ENCODE data around the gene PDLIM7. TPM values are rescaled to one million over a fixed set of nuclear protein-coding genes. Genes with fewer than 3 reads are reported as not detected.

Gene PDLIM7
- total and polyA plus RNA-seq, 2 donors (not counting 3 experiments of a cell fraction or from before 2014, with no cell fraction given) = 314 to 318 TPM

GRCh38 chr5:177482359-177482795, 15.0 kb downstream of the PDLIM7 start:
- no peaks in the 10 kb centered on the region for H3K79me2 ChIP-seq (ENCODE audit: control insufficient read depth, insufficient read depth, low read length)
- no peak overlapping the region for H3K27ac ChIP-seq (ENCODE audit: insufficient read depth, low read depth, low read length)
- TF ChIP-seq GATA2 (IDR thresholded peaks at IDR 0.05; ENCODE audit: insufficient read depth, insufficient read length, low read depth, low read length) (no peak), POLR2A (IDR thresholded peaks at IDR 0.05; ENCODE audit: low read depth, low read length) (peak; percentile 54), POLR2AphosphoS5 (IDR thresholded peaks at IDR 0.05; ENCODE audit: insufficient read depth, low read depth, low read length) (peak; percentile 72)
- no peak overlapping the region for H3K4me2 ChIP-seq (ENCODE audit: insufficient read depth, low read length)
- intact Hi-C loops (cut with micrococcal nuclease) = no loop called here
- H3K36me3 ChIP-seq (ENCODE audit: control insufficient read depth in 2 of 2, extremely low read depth in 1 of 2, insufficient read depth in 2 of 2, low read length in 2 of 2) = peaks cover 6 to 37% of the 10 kb centered on the region in 2 experiments
- H3K27me3 ChIP-seq (ENCODE audit: control insufficient read depth in 2 of 2, insufficient read depth in 2 of 2, low read length in 2 of 2) = no peaks in the 10 kb centered on the region
- H3K4me1 ChIP-seq (ENCODE audit: control insufficient read depth, extremely low read depth, insufficient read depth, low read length) = no peaks in the 10 kb centered on the region
- ChIA-PET POLR2A (no interaction called here), CTCF (no interaction called here)
- no peaks in the 10 kb centered on the region for H3K9me1 ChIP-seq (replicated peaks; ENCODE audit: control insufficient read depth, extremely low read depth, insufficient read depth, low read length)
- FAIRE-seq = no peak
- dilution Hi-C loops (cut with MboI; ENCODE audit: extremely low pct_ligation_motif_present, low sequenced_read_pairs) = no loop called here
- no peak overlapping the region for H2AFZ ChIP-seq (ENCODE audit: low read depth, low read length)
- H4K20me1 ChIP-seq (replicated peaks; ENCODE audit: control insufficient read depth, extremely low read depth, insufficient read depth, low read length) = no peaks in the 10 kb centered on the region
- BruUV-seq (replicated peaks) = no TSS peak
- H3K9me3 ChIP-seq (replicated peaks; ENCODE audit: control insufficient read depth, insufficient read depth, low read length) = no peaks in the 10 kb centered on the region
- H3K9ac ChIP-seq (replicated peaks; ENCODE audit: extremely low read depth, insufficient read depth, low read length) = no peak overlapping the region
- no peak overlapping the region for H3K4me3 ChIP-seq (replicated peaks in 1 of 3; ENCODE audit: insufficient read depth in 1 of 3, low read depth in 1 of 3, low read length in 3 of 3)
- no peak for DNase-seq (ENCODE audit: low read depth, low spot score)

- Histone ChIP-seq H4K20me1 (replicated peaks; ENCODE audit: control insufficient read depth, extremely low read depth, insufficient read depth, low read length) (no peaks in the 10 kb centered on the region), H3K9me1 (replicated peaks; ENCODE audit: control insufficient read depth, extremely low read depth, insufficient read depth, low read length) (no peaks in the 10 kb centered on the region), H3K4me3 (replicated peaks in 1 of 3; ENCODE audit: insufficient read depth in 1 of 3, low read depth in 1 of 3, low read length in 3 of 3) (no peak overlapping the region), H3K4me2 (ENCODE audit: insufficient read depth, low read length) (no peak overlapping the region), H3K27me3 (ENCODE audit: control insufficient read depth in 2 of 2, insufficient read depth in 2 of 2, low read length in 2 of 2) (no peaks in the 10 kb centered on the region), H3K27ac (ENCODE audit: insufficient read depth, low read depth, low read length) (no peak overlapping the region), H3K4me1 (ENCODE audit: control insufficient read depth, extremely low read depth, insufficient read depth, low read length) (no peaks in the 10 kb centered on the region), H2AFZ (ENCODE audit: low read depth, low read length) (no peak overlapping the region), H3K79me2 (ENCODE audit: control insufficient read depth, insufficient read depth, low read length) (no peaks in the 10 kb centered on the region), H3K9ac (replicated peaks; ENCODE audit: extremely low read depth, insufficient read depth, low read length) (no peak overlapping the region), H3K9me3 (replicated peaks; ENCODE audit: control insufficient read depth, insufficient read depth, low read length) (no peaks in the 10 kb centered on the region), H3K36me3 (ENCODE audit: control insufficient read depth in 2 of 2, extremely low read depth in 1 of 2, insufficient read depth in 2 of 2, low read length in 2 of 2) (peaks cover 0 to 21% of the 10 kb centered on the region in 2 experiments)
- FAIRE-seq (no peak), DNase-seq (ENCODE audit: low read depth, low spot score) (no peak)
- TF ChIP-seq MYC (IDR thresholded peaks at IDR 0.05; ENCODE audit: low read depth, low read length) = no peak
- no peak for TF ChIP-seq FOS (IDR thresholded peaks at IDR 0.05; ENCODE audit: borderline replicate concordance, insufficient read depth, low read length)
- TF ChIP-seq MAX (IDR thresholded peaks at IDR 0.05; ENCODE audit: insufficient read depth, insufficient read length) = no peak
- no TSS peak for BruUV-seq (replicated peaks)
- POLR2A ChIA-PET = interaction anchor here (0.7 to 1.7 kb wide), 4 partner anchors 15 to 21 kb away, joined by 4 to 9 read pairs (median 5); partner anchors contain the start of gene PDLIM7
- intact Hi-C loops (cut with micrococcal nuclease) (loop anchor here (10.0 kb wide), 1 partner anchor 1035 kb away; the partner anchor contains the start of gene FAF2), dilution Hi-C loops (cut with MboI; ENCODE audit: extremely low pct_ligation_motif_present, low sequenced_read_pairs) (no loop called here)
- CTCF ChIA-PET = interaction anchor here (1.0 to 1.7 kb wide), 5 partner anchors 11 to 25 kb away, joined by 3 to 6 read pairs (median 3); no protein-coding TSS in a partner anchor
Measured at GRCh38 chr5:177479774-177480173, 17.6 kb downstream of the PDLIM7 start.
